HepG2 (cell line): ENCODE results near the gene CYBC1. TPM values are rescaled to one million over a fixed set of nuclear protein-coding genes. Genes with fewer than 3 reads are reported as not detected.
A peak's percentile ranks its signal among the peaks of the same experiment; 100 is the strongest.

Source experiments
- ATF3 ChIP-seq: sonication (generic); formaldehyde crosslinking; IDR thresholded peaks from 2 replicates; pipeline ENCODE4 v1.4.0; 2020; ENCODE audit warnings: missing genetic modification reagents
- FOXK2 ChIP-seq: fragments of 450-650 bp; IDR thresholded peaks from 2 replicates; pipeline ENCODE4 v1.6.1; 2016
- HHEX ChIP-seq: IDR thresholded peaks from 2 replicates; pipeline ENCODE4 v1.6.1; 2016; ENCODE audit warnings: control low read depth
- HNRNPK ChIP-seq: fragments of 200-400 bp; formaldehyde crosslinking; IDR thresholded peaks from 2 replicates; pipeline ENCODE4 v1.6.1; 2018; ENCODE audit warnings: low read length, low read depth, moderate library complexity, mild to moderate bottlenecking; ENCODE audit not compliant: poor library complexity, severe bottlenecking
- KLF11 ChIP-seq: IDR thresholded peaks from 2 replicates; pipeline ENCODE4 v1.6.1; 2016; ENCODE audit warnings: missing compliant biosample characterization
- MEIS2 ChIP-seq: sonication (generic); formaldehyde crosslinking; IDR thresholded peaks from 2 replicates; pipeline ENCODE4 v1.9.0; 2021; ENCODE audit warnings: mild to moderate bottlenecking, missing genetic modification reagents
- ONECUT2 ChIP-seq: sonication (generic); formaldehyde crosslinking; IDR thresholded peaks from 2 replicates; pipeline ENCODE4 v1.4.0; 2020; ENCODE audit warnings: missing genetic modification reagents
- PREB ChIP-seq: sonication (generic); formaldehyde crosslinking; IDR thresholded peaks from 2 replicates; pipeline ENCODE4 v1.4.0; 2020; ENCODE audit warnings: missing genetic modification reagents
- REPIN1 ChIP-seq: sonication (generic); formaldehyde crosslinking; IDR thresholded peaks from 2 replicates; pipeline ENCODE4 v1.8.0; 2022; ENCODE audit warnings: missing genetic modification reagents, low read depth, mild to moderate bottlenecking, borderline replicate concordance
- RFX3 ChIP-seq: IDR thresholded peaks from 2 replicates; pipeline ENCODE4 v1.6.1; 2016; ENCODE audit warnings: missing biosample characterization, missing genetic modification reagents
- RFX5 ChIP-seq: IDR thresholded peaks from 2 replicates; pipeline ENCODE4 v1.6.1; 2011; ENCODE audit warnings: low read depth, low read length, improper control_type of control experiment
- RFXANK ChIP-seq: IDR thresholded peaks from 2 replicates; pipeline ENCODE4 v1.6.1; 2016
- SP2 ChIP-seq: sonication (generic); formaldehyde crosslinking; IDR thresholded peaks from 2 replicates; pipeline ENCODE4 v1.5.1; 2020; ENCODE audit warnings: mild to moderate bottlenecking, missing genetic modification reagents
- ZGPAT ChIP-seq: IDR thresholded peaks from 2 replicates; pipeline ENCODE4 v1.6.1; 2016; ENCODE audit warnings: mild to moderate bottlenecking
- ZNF382 ChIP-seq: sonication (generic); formaldehyde crosslinking; IDR thresholded peaks from 2 replicates; pipeline ENCODE4 v1.5.0; 2020; ENCODE audit warnings: missing genetic modification reagents, mild to moderate bottlenecking, borderline replicate concordance
- ZNF577 ChIP-seq: sonication (generic); formaldehyde crosslinking; IDR thresholded peaks from 2 replicates; pipeline ENCODE4 v1.4.0; 2020; ENCODE audit warnings: mild to moderate bottlenecking, low read depth, missing genetic modification reagents, borderline replicate concordance
- ZNF850 ChIP-seq: sonication (generic); formaldehyde crosslinking; conservative IDR thresholded peaks from 2 replicates; pipeline ENCODE4 v1.9.0; 2021; ENCODE audit warnings: mild to moderate bottlenecking, missing genetic modification reagents
- polyA plus RNA-seq, 8 experiments: library from polyadenylated mRNA; depleted of rRNA in 3 of 8; stranded (reverse) in 7 of 8; unstranded in 1 of 8; fragments of >200 nt; fragmentation: Illumina TruSeq in 4 of 8; extraction: Trizol in 4 of 8; gene quantifications; 2 replicates each; pipeline versions ENCODE4 v1.2.1 to v1.2.3, GENCODE V29; 2011 to 2016; ENCODE audit warnings: low read depth in 4 of 8, missing spikeins in 1 of 8, mixed read lengths in 1 of 8; ENCODE audit not compliant: insufficient read depth in 1 of 8
- total RNA-seq, 5 experiments: library from RNA; depleted of rRNA; stranded (reverse); fragments of >200 nt; fragmentation: Illumina TruSeq; extraction: Trizol; gene quantifications; 2 replicates each; pipeline ENCODE4 v1.2.3, GENCODE V29; 2016; ENCODE audit warnings: low read depth in 1 of 5
- TF ChIP-seq, protein P1 (sequence below): sonication (generic); formaldehyde crosslinking; IDR thresholded peaks from 2 replicates; pipeline ENCODE4 v1.4.0; 2020; ENCODE audit warnings: mild to moderate bottlenecking, missing genetic modification reagents
- TF ChIP-seq, protein P2 (sequence below): sonication (generic); formaldehyde crosslinking; IDR thresholded peaks from 2 replicates; pipeline ENCODE4 v1.4.0; 2020; ENCODE audit warnings: mild to moderate bottlenecking, low read depth, missing genetic modification reagents
- TF ChIP-seq, protein P3 (sequence below): sonication (generic); formaldehyde crosslinking; IDR thresholded peaks from 2 replicates; pipeline ENCODE4 v1.4.0; 2020; ENCODE audit warnings: mild to moderate bottlenecking, missing genetic modification reagents

Gene CYBC1
- total and polyA plus RNA-seq, 2 of the 13 experiments (the other 11 are each of a cell fraction or from before 2014, with no cell fraction given) = 43.4 to 44.1 TPM

GRCh38 chr17:82414548-82415281 lies 35.8 kb downstream of the CYBC1 start (continued):
- 0 out of 2 replicates have a peak, but pooled peaks have one; percentile 22 for TF ChIP-seq RFX5
- peak; percentile 53; the same call in 1 of the 2 replicates for TF ChIP-seq RFX3 (CRISPR knock-in tag)
- TF ChIP-seq, protein P1, sequence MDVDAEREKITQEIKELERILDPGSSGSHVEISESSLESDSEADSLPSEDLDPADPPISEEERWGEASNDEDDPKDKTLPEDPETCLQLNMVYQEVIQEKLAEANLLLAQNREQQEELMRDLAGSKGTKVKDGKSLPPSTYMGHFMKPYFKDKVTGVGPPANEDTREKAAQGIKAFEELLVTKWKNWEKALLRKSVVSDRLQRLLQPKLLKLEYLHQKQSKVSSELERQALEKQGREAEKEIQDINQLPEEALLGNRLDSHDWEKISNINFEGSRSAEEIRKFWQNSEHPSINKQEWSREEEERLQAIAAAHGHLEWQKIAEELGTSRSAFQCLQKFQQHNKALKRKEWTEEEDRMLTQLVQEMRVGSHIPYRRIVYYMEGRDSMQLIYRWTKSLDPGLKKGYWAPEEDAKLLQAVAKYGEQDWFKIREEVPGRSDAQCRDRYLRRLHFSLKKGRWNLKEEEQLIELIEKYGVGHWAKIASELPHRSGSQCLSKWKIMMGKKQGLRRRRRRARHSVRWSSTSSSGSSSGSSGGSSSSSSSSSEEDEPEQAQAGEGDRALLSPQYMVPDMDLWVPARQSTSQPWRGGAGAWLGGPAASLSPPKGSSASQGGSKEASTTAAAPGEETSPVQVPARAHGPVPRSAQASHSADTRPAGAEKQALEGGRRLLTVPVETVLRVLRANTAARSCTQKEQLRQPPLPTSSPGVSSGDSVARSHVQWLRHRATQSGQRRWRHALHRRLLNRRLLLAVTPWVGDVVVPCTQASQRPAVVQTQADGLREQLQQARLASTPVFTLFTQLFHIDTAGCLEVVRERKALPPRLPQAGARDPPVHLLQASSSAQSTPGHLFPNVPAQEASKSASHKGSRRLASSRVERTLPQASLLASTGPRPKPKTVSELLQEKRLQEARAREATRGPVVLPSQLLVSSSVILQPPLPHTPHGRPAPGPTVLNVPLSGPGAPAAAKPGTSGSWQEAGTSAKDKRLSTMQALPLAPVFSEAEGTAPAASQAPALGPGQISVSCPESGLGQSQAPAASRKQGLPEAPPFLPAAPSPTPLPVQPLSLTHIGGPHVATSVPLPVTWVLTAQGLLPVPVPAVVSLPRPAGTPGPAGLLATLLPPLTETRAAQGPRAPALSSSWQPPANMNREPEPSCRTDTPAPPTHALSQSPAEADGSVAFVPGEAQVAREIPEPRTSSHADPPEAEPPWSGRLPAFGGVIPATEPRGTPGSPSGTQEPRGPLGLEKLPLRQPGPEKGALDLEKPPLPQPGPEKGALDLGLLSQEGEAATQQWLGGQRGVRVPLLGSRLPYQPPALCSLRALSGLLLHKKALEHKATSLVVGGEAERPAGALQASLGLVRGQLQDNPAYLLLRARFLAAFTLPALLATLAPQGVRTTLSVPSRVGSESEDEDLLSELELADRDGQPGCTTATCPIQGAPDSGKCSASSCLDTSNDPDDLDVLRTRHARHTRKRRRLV (CRISPR knock-in tag) = peak; percentile 94
- TF ChIP-seq ONECUT2 = peak; percentile 77
- peak; percentile 97 for TF ChIP-seq KLF11 (CRISPR knock-in tag)
- peak; percentile 74; the same call in 1 of the 2 replicates for TF ChIP-seq ATF3 (CRISPR knock-in tag)
- TF ChIP-seq FOXK2 = no peak
- 0 out of 2 replicates have a peak, but pooled peaks have one; percentile 65 for TF ChIP-seq REPIN1 (CRISPR knock-in tag)
- no peak for TF ChIP-seq SP2 (CRISPR knock-in tag)
- TF ChIP-seq, protein P2, sequence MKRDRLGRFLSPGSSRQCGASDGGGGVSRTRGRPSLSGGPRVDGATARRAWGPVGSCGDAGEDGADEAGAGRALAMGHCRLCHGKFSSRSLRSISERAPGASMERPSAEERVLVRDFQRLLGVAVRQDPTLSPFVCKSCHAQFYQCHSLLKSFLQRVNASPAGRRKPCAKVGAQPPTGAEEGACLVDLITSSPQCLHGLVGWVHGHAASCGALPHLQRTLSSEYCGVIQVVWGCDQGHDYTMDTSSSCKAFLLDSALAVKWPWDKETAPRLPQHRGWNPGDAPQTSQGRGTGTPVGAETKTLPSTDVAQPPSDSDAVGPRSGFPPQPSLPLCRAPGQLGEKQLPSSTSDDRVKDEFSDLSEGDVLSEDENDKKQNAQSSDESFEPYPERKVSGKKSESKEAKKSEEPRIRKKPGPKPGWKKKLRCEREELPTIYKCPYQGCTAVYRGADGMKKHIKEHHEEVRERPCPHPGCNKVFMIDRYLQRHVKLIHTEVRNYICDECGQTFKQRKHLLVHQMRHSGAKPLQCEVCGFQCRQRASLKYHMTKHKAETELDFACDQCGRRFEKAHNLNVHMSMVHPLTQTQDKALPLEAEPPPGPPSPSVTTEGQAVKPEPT (CRISPR knock-in tag) = peak; percentile 75; the same call in 1 of the 2 replicates
- peak; percentile 98 for TF ChIP-seq MEIS2 (CRISPR knock-in tag)
- TF ChIP-seq HHEX (CRISPR knock-in tag) = no peak; the same call in 1 of the 2 replicates
- no peak for TF ChIP-seq ZNF382
- TF ChIP-seq, protein P3, sequence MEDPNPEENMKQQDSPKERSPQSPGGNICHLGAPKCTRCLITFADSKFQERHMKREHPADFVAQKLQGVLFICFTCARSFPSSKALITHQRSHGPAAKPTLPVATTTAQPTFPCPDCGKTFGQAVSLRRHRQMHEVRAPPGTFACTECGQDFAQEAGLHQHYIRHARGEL (CRISPR knock-in tag) = no peak
- peak; percentile 91 for TF ChIP-seq ZGPAT
- TF ChIP-seq PREB = 0 out of 2 replicates have a peak, but pooled peaks have one; percentile 93
- TF ChIP-seq HNRNPK = no peak
- TF ChIP-seq ZNF577 (CRISPR knock-in tag) = no peak
- peak; percentile 56; the same call in 1 of the 2 replicates for TF ChIP-seq RFXANK (CRISPR knock-in tag)
- TF ChIP-seq ZNF850 (CRISPR knock-in tag) = no peak
